B cell (primary cell): ENCODE data around the gene SHANK2. TPM values are rescaled to one million over a fixed set of nuclear protein-coding genes. Genes with fewer than 3 reads are reported as not detected.

Source experiments
- ATAC-seq: fragments of 200-7000 bp; cut with Tn5 transposase; one replicate; pipeline ENCODE4 v1.10.0; 2021; ENCODE audit warnings: low read depth, mild to moderate bottlenecking, moderate number of reproducible peaks, moderate library complexity
- CTCF ChIA-PET: fragments of 350-600 bp; sonication (Branson Sonifier 250); formaldehyde crosslinking; loops from one replicate; lab custom pipeline; 2021; ENCODE audit warnings: antibody characterized with exemption, inconsistent platforms; lab: Charles Lee
- POLR2A ChIA-PET: fragments of 350-600 bp; sonication (Branson Sonifier 250); formaldehyde crosslinking; loops from one replicate; lab custom pipeline; 2021; ENCODE audit warnings: antibody characterized with exemption; lab: Charles Lee
- DNase-seq: peaks from one replicate; pipeline ENCODE4 v3.0.0; 2013
- H2AFZ ChIP-seq: 2 replicates; pipeline ENCODE4 v1.6.1; 2012; ENCODE audit warnings: mild to moderate bottlenecking, low read depth, low read length; ENCODE audit not compliant: insufficient read depth, poor library complexity, severe bottlenecking
- H3K27ac ChIP-seq, 2 donors: 1 replicate in 1 of 2; 2 replicates in 1 of 2; pipeline ENCODE4 v1.5.1; 2012 to 2013; ENCODE audit warnings: low read length in 2 of 2, mild to moderate bottlenecking in 2 of 2, moderate library complexity in 1 of 2
- H3K27me3 ChIP-seq, 4 experiments: fragments of 200-600 bp in 1 of 4; sonication (generic) in 1 of 4; replicated peaks in 1 of 4; 1 replicate in 2 of 4; 2 replicates in 2 of 4; pipeline versions ENCODE4 v1.6.1 to v1.7.0; 2013 to 2016; ENCODE audit warnings: low read length in 3 of 4, mild to moderate bottlenecking in 2 of 4, mixed read lengths in 1 of 4, moderate library complexity in 1 of 4; ENCODE audit not compliant: insufficient read depth in 4 of 4, control insufficient read depth in 3 of 4; ENCODE audit errors: control extremely low read depth in 1 of 4
- H3K36me3 ChIP-seq, 2 experiments: replicated peaks in 1 of 2; 1 replicate in 1 of 2; 2 replicates in 1 of 2; pipeline versions ENCODE4 v1.6.1 to v1.7.1; 2013; ENCODE audit warnings: low read length in 1 of 2; ENCODE audit not compliant: insufficient read depth in 2 of 2, control insufficient read depth in 1 of 2; ENCODE audit errors: control extremely low read depth in 1 of 2, extremely low read depth in 1 of 2
- H3K4me1 ChIP-seq, 2 donors: fragments of 200-600 bp in 1 of 2; sonication (generic) in 1 of 2; 1 replicate in 1 of 2; 2 replicates in 1 of 2; pipeline versions ENCODE4 v1.5.1 to v1.6.1; 2013 to 2017; ENCODE audit warnings: low read length in 2 of 2; ENCODE audit not compliant: control insufficient read depth in 2 of 2, insufficient read depth in 2 of 2
- H3K4me2 ChIP-seq: replicated peaks from 2 replicates; pipeline ENCODE3; 2012; ENCODE audit warnings: mild to moderate bottlenecking, low read depth, low read length; ENCODE audit not compliant: poor library complexity, severe bottlenecking
- H3K4me3 ChIP-seq, 5 experiments: fragments of 200-600 bp in 1 of 5; sonication (generic) in 1 of 5; 1 replicate in 3 of 5; 2 replicates in 2 of 5; pipeline versions ENCODE4 v1.5.1 to v1.7.0; 2011 to 2016; ENCODE audit warnings: low read length in 4 of 5, mild to moderate bottlenecking in 4 of 5, low read depth in 2 of 5, control low read depth in 1 of 5, moderate library complexity in 1 of 5; ENCODE audit not compliant: insufficient read depth in 1 of 5; ENCODE audit errors: control extremely low read depth in 1 of 5, extremely low read depth in 1 of 5
- H3K79me2 ChIP-seq: fragments of 200-600 bp; sonication (generic); one replicate; pipeline ENCODE4 v1.6.0; 2016; ENCODE audit warnings: low read length; ENCODE audit not compliant: control insufficient read depth, insufficient read depth
- H3K9ac ChIP-seq: fragments of 200-600 bp; sonication (generic); 2 replicates; pipeline ENCODE4 v1.6.1; 2017; ENCODE audit warnings: mild to moderate bottlenecking, low read length, moderate library complexity
- H3K9me3 ChIP-seq, 3 donors: one replicate each; pipeline versions ENCODE4 v1.6.1 to v1.7.1; 2013; ENCODE audit warnings: low read length in 2 of 3; ENCODE audit not compliant: control insufficient read depth in 2 of 3, insufficient read depth in 1 of 3; ENCODE audit errors: control extremely low read depth in 1 of 3
- H4K20me1 ChIP-seq: 2 replicates; pipeline ENCODE4 v1.6.0; 2012; ENCODE audit warnings: mild to moderate bottlenecking, low read length; ENCODE audit not compliant: insufficient read depth, control insufficient read depth, poor library complexity, severe bottlenecking
- H3K27ac Mint-ChIP-seq: one replicate; pipeline ENCODE4 v1.8.0; 2021; ENCODE audit warnings: mixed read lengths
- H3K27me3 Mint-ChIP-seq: one replicate; pipeline ENCODE4 v1.8.0; 2021; ENCODE audit warnings: mixed read lengths
- H3K4me1 Mint-ChIP-seq: one replicate; pipeline ENCODE4 v1.8.0; 2021; ENCODE audit warnings: mixed read lengths
- H3K4me3 Mint-ChIP-seq: one replicate; pipeline ENCODE4 v1.8.0; 2021; ENCODE audit warnings: mixed read lengths
- H3K9me3 Mint-ChIP-seq: one replicate; pipeline ENCODE4 v1.8.0; 2022; ENCODE audit warnings: mixed read lengths; ENCODE audit not compliant: insufficient read depth
- CTCF ChIP-seq: fragments of 200-600 bp; IDR thresholded peaks from one replicate; pipeline ENCODE4 v1.8.0; 2022; ENCODE audit warnings: antibody characterized with exemption, mild to moderate bottlenecking
- EZH2 ChIP-seq: IDR thresholded peaks from 2 replicates; pipeline ENCODE4 v1.6.1; 2012; ENCODE audit warnings: borderline replicate concordance, low read depth, mild to moderate bottlenecking, moderate library complexity, low read length; ENCODE audit not compliant: insufficient read depth, poor library complexity, severe bottlenecking
- WGBS: methylation state at CpG from one replicate; pipeline ENCODE4 v1.1.5; 2013; ENCODE audit warnings: missing lambda C conversion rate; ENCODE audit not compliant: insufficient coverage; 5-methylcytosine and 5-hydroxymethylcytosine counted together
- intact Hi-C: fragments of 100-400 bp; cut with micrococcal nuclease; formaldehyde crosslinking; loops from one replicate; pipeline ENCODE4 v1.10.0; 2022
- polyA plus RNA-seq: library from polyadenylated mRNA; depleted of rRNA; stranded (reverse); fragments of >200 nt; gene quantifications from 2 replicates; pipeline ENCODE4 v1.2.3, GENCODE V29; 2012
- total RNA-seq, 2 donors: library from RNA; stranded (reverse); fragments of 120-200 nt in 1 of 2; gene quantifications; 1 replicate in 1 of 2; 2 replicates in 1 of 2; pipeline versions ENCODE4 v1.2.3 to v1.2.4, GENCODE V29; 2013 to 2022

SHANK2 gene
- total and polyA plus RNA-seq, 2 donors (not counting 1 experiment from before 2014, with no cell fraction given): 0.07 to 0.28 TPM

DNA sequence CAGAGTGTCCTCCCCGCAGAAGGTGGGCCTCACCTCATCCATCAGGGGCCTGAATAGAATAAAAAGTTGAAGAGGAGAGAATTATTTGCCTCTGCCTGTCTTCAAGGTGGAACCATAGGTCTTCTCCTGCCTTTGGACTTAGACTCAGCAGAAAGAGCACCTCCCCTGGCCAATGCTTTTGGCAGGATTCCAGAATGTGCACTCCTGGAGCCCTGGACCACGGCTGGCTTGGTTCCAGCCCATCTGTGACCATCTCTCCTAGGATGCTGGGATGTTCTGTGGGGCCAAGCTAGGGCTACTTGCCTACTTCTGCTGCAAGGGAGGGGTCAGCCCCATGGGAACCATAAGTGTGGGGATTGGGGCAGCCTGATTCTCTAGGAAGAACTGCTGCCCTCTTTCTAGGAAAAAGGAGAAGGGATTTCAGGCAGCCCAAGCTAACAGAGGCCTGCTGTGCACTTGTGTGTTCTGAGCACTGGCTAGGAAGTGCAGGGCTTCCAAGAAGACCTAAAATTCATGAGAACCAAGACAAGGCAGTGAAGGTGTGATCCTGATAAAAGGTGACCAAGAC, 32.2 kb upstream of the SHANK2 start:
- H3K4me3 Mint-ChIP-seq: no peak overlapping the region
- peaks cover 0 to 3% (median 0%) of the 10 kb centered on the region in 3 donors for H3K9me3 ChIP-seq
- no peaks in the 10 kb centered on the region for H3K27me3 ChIP-seq
- H3K4me2 ChIP-seq: no peak overlapping the region
- peaks cover 16% of the 10 kb centered on the region for H3K27me3 Mint-ChIP-seq
- ChIA-PET POLR2A (no interaction called here), CTCF (no interaction called here)
- H3K4me3 ChIP-seq: no peak overlapping the region
- no peak for DNase-seq
- no peak overlapping the region for H3K27ac Mint-ChIP-seq
- no peaks in the 10 kb centered on the region for H4K20me1 ChIP-seq
- H3K36me3 ChIP-seq: no peaks in the 10 kb centered on the region
- peaks cover under 1% of the 10 kb centered on the region for H3K9me3 Mint-ChIP-seq
- H3K4me1 Mint-ChIP-seq: no peaks in the 10 kb centered on the region
- H3K4me1 ChIP-seq: no peaks in the 10 kb centered on the region
- ATAC-seq: no peak
- H2AFZ ChIP-seq: no peak overlapping the region
- TF ChIP-seq CTCF: no peak
- no peak for TF ChIP-seq EZH2
- intact Hi-C loops: no loop called here
- no peaks in the 10 kb centered on the region for H3K79me2 ChIP-seq
- H3K9ac ChIP-seq: no peak overlapping the region
- H3K27ac ChIP-seq: no peak overlapping the region
- WGBS: 83% methylated on average over 2 of the region's 2 CpGs

DNA sequence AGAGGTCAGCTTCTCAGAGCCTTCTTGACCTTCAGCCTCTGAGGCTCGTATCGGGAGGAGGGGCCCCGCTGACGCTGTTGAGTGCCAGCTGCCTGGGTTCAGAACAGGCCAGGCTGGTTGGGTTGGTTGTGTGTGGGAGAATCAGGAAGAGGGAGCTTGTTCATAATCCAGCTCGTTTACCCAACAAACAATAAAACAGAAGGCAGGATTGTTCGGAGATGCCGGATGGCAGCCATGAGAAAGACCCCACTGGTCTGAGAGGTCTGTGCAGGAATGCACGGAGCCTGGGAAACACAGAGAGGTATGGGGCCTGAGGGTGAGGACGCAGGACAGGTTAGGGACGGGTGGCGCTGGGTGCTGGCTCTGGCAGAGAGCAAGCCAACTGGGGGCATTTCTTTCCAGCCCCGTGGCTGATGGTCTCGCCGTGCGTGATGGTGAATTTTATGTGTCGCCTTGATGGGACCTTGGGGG, 31.6 kb upstream of the SHANK2 start:
- ChIA-PET POLR2A (no interaction called here), CTCF (no interaction called here)
- no peaks in the 10 kb centered on the region for H3K27me3 ChIP-seq
- no peak for ATAC-seq
- Mint-ChIP-seq H3K27me3 (peaks cover 10% of the 10 kb centered on the region), H3K4me1 (no peaks in the 10 kb centered on the region), H3K27ac (no peak overlapping the region), H3K9me3 (no peaks in the 10 kb centered on the region), H3K4me3 (no peak overlapping the region)
- H2AFZ ChIP-seq: no peak overlapping the region
- TF ChIP-seq EZH2 (no peak), CTCF (no peak)
- H3K27ac ChIP-seq: no peak overlapping the region
- H3K9me3 ChIP-seq: peaks cover 0 to 3% (median 0%) of the 10 kb centered on the region in 3 donors
- H3K79me2 ChIP-seq: no peaks in the 10 kb centered on the region
- no peaks in the 10 kb centered on the region for H3K4me1 ChIP-seq
- 90% methylated on average over 14 of the region's 16 CpGs for WGBS
- no peak overlapping the region for H3K4me3 ChIP-seq
- no peaks in the 10 kb centered on the region for H3K36me3 ChIP-seq
- no peak overlapping the region for H3K9ac ChIP-seq
- no peak for DNase-seq
- intact Hi-C loops: no loop called here
- H4K20me1 ChIP-seq: no peaks in the 10 kb centered on the region
- no peak overlapping the region for H3K4me2 ChIP-seq
